GM19455 (cell line): ENCODE measurements around the gene NLRP4.
"Not testable (repeated sequence)": the region's sequence is repeated elsewhere in the genome, so short reads cannot be mapped to it uniquely, and the experiment has no call there.

ENCODE experiments used
- ATAC-seq: cut with Tn5 transposase; IDR thresholded peaks from one replicate; pipeline ENCODE4 v1.9.1; 2021; ENCODE audit not compliant: unreplicated experiment

Gene NLRP4

GRCh38 chr19:55882626-55883025 is 46.3 kb downstream of the NLRP4 start:
- no peak for ATAC-seq

DNA sequence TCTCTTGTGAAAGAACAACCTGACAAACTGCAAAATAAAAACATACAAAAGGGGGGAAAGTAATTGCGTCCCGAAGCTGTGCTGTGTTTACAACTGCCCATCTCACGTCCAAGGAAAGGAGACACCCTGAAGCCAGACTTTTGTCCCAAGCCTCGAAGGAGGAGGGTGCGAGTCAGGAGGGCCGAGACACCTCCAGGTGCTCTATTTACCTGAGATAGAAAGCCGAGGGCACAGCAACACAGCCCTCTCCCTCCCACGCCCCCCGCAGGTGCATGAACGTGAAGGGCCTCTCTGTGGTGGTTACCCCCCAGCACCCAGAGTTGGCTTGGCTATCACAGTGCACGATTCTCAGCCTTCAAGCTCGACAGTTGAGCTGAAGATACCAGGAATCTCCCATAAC is 62.6 kb downstream of the NLRP4 start:
- ATAC-seq, result no peak

- ATAC-seq, result no peak
Observed at GRCh38 chr19:55901369-55902079, 65.2 kb downstream of the NLRP4 start.

DNA sequence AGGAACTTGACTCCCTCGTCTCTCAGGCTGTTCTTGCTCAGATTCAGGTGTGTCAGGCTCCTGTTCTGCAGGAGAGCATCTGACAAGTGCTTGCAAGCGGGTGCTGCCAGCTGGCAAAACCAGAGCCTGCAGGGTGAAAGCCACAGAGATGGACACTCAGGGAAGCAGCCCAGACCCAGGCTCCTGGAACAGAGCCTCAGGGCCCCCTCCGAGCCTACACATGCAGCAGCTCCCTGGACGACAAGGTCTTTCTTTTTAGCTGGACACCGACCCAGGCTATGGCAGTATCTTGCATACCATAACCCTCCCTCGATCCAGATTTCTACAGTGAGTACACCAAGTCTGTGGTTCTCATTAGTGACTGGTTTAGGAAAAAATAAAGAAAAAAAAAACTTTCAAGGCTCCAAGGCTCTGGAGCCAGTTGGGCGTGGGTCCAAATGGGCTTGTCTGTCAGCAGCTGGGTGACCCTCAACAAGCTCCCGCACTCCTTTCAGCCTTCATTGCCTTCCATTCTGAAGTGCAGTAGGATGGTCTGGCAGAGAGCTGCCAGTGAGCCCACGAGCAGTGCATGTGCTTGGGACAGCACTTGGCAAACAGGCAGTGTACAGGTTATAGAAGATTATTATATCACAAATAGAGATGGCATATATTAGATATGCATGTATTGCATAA is 65.9 kb downstream of the NLRP4 start:
- ATAC-seq, result no peak

GRCh38 chr19:55907286-55907685 is 70.9 kb downstream of the NLRP4 start:
- no peak for ATAC-seq

- ATAC-seq, result no peak
Observed at GRCh38 chr19:55907746-55908145, 71.4 kb downstream of the NLRP4 start.

DNA sequence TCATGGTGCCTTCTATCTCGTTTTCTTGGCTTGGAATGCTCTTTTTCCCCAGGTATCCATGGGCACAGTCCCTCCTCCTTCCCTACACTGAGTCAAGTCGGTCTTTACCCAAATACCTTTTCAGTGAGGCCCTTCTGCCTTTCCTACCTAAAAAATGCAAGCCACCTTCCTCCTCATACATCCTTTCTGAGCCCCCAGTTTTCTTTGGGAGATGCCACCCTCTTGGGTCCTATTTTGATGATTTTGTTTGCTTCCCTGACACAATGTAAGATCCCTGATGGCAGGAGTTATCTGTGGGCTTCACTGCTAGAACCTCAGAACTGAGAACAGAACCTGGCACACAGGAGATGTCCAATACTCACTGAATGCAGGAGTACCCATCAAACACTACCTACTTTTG is 73.5 kb downstream of the NLRP4 start:
- no peak for ATAC-seq

- no peak for ATAC-seq
Observed at GRCh38 chr19:55912916-55913315, 76.6 kb downstream of the NLRP4 start.

DNA sequence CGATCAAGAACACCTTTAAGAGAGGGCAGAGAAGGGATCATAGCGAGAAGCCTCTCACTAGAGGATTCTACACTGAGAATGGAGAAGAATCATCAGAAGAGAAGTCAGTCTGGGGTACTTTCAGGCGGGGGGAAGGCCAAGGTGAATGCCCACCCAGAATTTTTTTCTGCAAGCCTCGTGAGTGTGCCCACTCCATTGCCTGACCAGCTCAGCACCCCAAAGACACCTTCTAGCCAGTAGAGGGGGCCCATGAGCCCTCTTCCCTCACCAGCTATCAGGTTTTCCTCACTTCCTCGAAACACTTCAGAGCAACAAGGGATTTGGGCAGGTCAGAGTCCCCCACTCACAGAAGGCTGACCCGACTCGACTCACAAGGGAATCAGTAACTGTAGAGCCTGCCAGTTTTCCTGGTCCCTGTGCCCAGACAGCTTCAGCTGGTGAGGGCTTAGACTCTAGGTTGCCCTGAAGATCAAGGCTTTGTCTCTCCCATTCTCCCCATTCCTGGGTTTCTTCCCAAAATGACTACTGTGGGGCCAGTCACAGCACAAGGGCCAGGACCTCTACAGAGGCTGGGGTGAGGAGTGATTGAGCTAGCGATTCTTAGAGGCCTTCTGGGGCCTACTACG is 77.4 kb downstream of the NLRP4 start:
- no peak for ATAC-seq

DNA sequence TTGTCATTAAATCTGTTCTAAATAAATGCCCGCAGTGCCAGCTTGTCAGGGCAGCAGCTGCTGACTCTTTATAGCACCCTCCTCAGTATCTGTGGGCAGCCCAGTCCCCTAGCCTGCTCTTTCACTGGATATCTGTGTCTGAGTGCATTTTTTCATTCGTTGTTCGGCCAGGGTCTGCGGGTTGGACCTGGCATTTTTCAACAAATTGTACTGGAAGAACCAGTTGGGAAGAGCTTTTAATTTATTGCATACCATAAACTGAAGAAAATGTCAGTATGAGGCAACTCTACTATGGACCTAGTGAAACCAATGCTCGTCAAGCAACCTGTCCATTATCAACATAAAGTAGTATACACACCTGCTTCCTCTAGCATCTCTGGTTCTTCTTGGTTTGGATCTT is 87.2 kb downstream of the NLRP4 start:
- ATAC-seq, result no peak

- ATAC-seq, result no peak
Observed at GRCh38 chr19:55927991-55928390, 91.7 kb downstream of the NLRP4 start.

DNA sequence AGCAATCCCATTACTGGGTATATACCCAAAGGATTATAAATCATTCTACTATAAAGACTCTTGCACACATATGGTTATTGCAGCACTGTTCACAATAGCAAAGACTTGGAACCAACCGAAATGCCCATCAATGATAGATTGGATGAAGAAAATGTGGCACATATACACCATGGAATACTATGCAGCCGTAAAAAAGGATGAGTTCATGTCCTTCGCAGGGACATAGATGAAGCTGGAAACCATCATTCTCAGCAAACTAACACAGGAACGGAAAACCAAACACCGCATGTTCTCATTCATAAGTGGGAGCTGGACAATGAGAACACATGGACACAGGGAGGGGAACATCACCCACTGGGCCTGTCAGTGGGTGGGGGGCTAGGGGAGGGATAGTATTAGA is 92.9 kb downstream of the NLRP4 start:
- not testable (repeated sequence) for ATAC-seq

DNA sequence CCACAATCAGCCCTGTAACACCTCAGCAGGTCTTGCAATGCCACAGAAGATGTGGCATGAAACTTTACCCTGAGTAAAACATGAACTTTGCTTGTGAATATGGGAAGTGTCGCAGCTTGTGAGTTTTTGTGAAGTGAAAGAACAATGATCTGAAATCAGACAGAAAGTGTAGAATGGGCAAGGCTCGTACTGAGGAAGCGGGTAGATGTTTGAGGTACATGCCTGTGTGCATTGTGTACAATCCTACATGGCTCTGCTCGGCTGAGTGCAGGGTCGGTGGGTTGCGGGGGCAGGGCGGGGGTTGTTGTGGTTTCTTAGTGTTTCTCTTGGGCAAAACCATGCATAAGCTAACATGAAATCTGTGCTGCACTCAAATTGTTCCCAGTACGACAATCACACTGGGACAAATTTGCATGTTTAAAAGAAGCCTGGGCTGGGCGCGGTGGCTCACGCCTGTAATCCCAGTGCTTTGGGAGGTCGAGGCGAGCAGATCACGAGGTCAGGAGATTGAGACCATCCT is 94.7 kb downstream of the NLRP4 start:
- no peak for ATAC-seq
